Omental fat pad (tissue), 4 donors: Measurements from ENCODE around the gene NKD1. TPM values are rescaled to one million over a fixed set of nuclear protein-coding genes. Genes with fewer than 3 reads are reported as not detected.

Experiments used
- ATAC-seq: fragments of 150-250 bp; one replicate; pipeline ENCODE4 v1.9.1; 2016; ENCODE audit warnings: mild to moderate bottlenecking, moderate library complexity; ENCODE audit not compliant: low FRiP score
- DNase-seq: peaks from one replicate; pipeline ENCODE4 v3.0.0-alpha.2; 2019; ENCODE audit warnings: low spot score
- total RNA-seq, 4 donors: library from RNA; depleted of rRNA; stranded (reverse); fragments of >200 nt; gene quantifications; one replicate each; pipeline ENCODE4 v1.1.0, GENCODE V29; 2016
- TF ChIP-seq, protein P1 (sequence below), 3 donors: fragments of 450-650 bp; IDR thresholded peaks; one replicate each; pipeline ENCODE4 v1.5.1; 2016 to 2017; ENCODE audit warnings: antibody characterized with exemption in 3 of 3, mild to moderate bottlenecking in 3 of 3, moderate library complexity in 2 of 3

NKD1 gene
- total RNA-seq, 4 donors from 2014 or later, result 2.2 to 11.6 (median 3.1) TPM

DNA sequence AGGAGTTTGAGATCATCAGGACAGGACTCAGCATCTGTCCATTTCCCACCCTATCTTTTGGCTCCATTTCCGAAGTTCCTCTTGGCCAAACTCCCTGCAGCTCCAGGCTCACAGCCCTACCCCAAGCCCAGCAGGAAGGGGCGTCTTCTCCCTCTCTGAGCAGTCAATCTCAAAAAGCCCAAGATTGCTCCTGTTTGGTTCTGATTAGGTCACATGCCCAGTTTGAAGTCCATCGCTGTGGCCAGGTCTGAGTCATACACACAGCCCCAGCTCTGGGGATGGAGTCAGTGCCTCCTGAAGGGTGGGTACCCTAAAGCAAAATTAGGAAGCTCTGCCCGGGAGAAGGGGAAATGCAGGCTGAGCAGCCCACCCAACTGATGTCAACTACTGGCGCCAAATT, 109.0 kb downstream of the NKD1 start:
- ATAC-seq, result no peak
- TF ChIP-seq, protein P1, sequence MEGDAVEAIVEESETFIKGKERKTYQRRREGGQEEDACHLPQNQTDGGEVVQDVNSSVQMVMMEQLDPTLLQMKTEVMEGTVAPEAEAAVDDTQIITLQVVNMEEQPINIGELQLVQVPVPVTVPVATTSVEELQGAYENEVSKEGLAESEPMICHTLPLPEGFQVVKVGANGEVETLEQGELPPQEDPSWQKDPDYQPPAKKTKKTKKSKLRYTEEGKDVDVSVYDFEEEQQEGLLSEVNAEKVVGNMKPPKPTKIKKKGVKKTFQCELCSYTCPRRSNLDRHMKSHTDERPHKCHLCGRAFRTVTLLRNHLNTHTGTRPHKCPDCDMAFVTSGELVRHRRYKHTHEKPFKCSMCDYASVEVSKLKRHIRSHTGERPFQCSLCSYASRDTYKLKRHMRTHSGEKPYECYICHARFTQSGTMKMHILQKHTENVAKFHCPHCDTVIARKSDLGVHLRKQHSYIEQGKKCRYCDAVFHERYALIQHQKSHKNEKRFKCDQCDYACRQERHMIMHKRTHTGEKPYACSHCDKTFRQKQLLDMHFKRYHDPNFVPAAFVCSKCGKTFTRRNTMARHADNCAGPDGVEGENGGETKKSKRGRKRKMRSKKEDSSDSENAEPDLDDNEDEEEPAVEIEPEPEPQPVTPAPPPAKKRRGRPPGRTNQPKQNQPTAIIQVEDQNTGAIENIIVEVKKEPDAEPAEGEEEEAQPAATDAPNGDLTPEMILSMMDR (IDR thresholded peaks at IDR 0.05), result no peak
- no peak for DNase-seq

DNA sequence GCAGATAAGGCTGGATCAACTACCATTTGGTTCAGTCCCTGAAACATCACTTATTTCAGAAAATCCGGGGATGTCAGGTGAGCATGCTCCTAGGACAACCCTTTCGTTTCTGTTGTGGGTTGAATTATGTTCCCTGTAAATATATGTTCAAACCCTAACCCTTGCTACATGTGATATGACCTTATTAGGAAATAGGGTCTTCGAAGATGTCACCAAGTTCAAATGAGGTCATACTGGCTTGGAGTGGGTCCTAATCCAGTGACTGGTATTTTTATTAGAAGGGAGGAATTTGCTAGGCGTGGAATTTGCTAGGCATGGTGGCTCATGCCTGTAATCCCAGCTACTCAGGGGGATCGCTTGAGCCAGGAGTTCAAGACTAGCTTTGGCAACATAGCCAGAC, 111.6 kb downstream of the NKD1 start:
- ATAC-seq (no peak), DNase-seq (no peak)
- TF ChIP-seq, protein P1 (IDR thresholded peaks at IDR 0.05), result no peak

DNA sequence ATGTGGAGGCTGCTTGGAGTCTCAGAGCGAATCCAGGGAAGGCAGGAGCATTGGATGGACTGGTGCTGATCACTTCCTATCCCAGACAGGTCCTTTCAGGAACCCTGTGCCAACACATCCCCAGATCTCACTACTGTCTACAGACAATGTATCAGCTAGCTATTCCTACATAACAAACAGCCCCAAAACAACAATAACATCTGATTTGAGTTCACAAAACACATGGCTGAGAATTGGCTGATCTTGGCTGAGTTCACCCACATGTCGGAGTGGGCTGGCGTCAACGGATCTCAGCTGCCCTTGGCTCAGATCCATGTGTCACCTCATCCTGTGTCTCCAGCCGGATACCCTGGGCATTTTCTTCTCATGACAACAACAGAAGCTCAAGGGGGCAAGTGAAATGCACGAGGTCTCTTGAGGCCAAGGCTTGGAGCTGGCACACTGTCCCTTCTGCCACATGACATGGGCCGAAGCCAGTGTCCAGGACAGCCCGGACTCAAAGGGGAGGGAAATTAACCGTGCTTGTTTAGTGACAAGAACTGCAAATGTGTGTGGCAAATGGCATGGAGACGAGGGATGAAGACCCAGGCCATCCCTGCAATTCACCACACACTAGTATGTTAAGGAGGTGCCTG, 114.2 kb downstream of the NKD1 start:
- DNase-seq (no peak), ATAC-seq (no peak)
- TF ChIP-seq, protein P1 (IDR thresholded peaks at IDR 0.05), result no peak

DNA sequence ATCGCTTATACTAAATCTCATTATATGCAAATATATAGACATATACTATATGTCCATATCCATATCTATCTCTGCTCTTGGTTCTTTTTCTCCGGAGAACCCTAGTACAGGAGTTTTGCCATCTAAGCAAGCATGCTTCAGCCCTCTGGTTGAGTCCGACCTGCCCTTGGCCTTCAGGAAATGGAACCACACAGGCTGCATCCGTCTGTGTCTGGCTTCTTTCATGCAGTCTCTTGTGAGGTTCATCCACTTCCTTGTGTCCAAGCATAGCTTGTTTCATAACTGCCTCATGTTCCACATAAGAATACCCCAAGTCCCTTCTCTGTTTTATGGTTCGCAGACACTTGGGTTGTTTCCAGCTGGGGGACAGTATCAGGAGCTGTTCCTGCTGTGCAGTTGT, 116.1 kb downstream of the NKD1 start:
- DNase-seq (no peak), ATAC-seq (no peak)
- TF ChIP-seq, protein P1 (IDR thresholded peaks at IDR 0.05), result no peak

DNA sequence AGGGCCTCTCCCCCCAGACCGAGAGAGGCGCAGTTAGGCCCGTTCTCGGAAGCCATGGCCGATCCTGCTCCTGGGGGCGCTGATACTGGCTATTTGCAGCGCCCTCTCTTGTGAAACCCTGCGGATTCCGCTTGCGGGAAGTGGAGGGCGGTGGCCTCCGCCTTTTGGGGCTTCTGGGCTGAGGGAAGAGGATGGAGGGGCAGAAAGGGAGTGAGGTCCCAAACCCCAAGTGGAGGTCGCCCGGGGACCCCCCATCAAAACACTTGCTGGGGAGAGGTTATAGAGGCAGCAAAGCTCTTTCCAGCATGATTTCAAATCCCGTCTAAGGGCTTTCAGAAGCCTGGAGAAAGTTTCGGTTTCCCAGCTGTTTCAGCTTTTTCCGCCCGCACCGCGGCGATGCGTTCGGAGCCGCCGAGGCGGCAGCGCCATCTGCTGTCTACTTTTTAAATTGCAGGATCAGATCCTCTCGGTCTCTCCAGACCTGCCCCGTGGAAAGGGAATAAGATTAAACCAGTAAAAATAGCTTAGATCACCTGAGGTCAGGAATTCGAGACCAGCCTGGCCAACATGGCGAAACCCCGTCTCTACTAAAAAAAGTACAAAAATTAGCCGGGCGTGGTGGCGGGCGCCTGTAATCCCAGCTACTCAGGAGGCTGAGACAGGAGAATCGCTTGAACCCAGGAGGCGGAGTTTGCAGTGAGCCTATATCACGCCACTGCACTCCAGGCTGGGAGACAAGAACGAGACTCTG, 117.1 kb downstream of the NKD1 start:
- ATAC-seq (peak; percentile 79), DNase-seq (peak; percentile 76)
- TF ChIP-seq, protein P1 (IDR thresholded peaks at IDR 0.05), result peak in 2 of 3 donors; percentile 48 to 51

DNA sequence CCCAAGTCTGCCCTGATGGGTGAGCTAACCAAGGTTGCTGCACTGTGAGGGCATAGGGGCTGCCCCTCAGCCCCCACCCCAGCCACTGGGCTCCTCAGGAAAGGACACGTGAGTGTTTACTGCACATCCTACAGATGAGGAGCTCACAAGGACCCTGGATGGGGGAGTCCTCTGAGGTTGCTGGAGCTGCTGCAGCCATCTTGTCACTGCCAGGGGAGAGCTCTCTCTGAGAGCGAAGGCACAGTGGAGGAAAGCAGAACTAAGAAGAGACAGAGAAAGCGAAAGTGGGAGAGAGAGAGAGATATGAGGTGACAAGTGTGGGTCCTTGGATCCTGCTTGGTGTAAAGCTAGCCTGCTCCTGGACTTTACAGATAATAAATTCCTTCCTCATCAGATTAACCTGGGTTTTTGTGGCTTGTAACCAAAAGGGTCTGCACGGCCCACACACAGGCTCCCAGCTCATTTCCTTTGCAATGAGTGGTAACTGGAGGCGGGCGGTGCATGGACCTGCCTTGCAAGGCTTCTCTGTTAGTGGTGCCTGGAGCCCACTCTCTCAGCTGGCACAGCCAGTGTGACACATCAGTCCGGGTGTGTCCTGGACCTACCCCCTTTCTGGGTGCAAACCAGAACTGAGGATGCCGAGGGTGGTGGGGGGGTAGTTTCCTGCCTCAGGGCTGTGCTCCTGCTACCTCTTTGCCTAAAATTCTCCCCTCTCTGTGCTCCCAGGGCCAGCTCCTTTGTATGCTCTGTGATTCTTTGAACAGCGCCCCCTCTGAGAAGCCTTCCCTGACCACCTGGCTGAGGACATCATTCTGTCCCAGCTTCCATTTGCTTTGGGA, 118.7 kb downstream of the NKD1 start:
- TF ChIP-seq, protein P1 (IDR thresholded peaks at IDR 0.05), result no peak
- DNase-seq (no peak), ATAC-seq (no peak)
